Mesothelial cell of epicardium (in vitro differentiated cells): ENCODE measurements around the gene GIGYF2. TPM values are rescaled to one million over a fixed set of nuclear protein-coding genes. Genes with fewer than 3 reads are reported as not detected.
A peak's percentile ranks its signal among the peaks of the same experiment; 100 is the strongest.

Experiments
- DNase-seq, 2 experiments: peaks; one replicate each; pipeline ENCODE4 v3.0.0; 2021; ENCODE audit warnings: low spot score in 2 of 2; ENCODE audit not compliant: unreplicated experiment in 2 of 2
- H3K27ac Mint-ChIP-seq: 2 replicates; pipeline ENCODE4 v1.8.0; 2021; ENCODE audit warnings: mixed read lengths
- H3K27me3 Mint-ChIP-seq: 2 replicates; pipeline ENCODE4 v1.8.0; 2021; ENCODE audit warnings: low read depth, mixed read lengths
- H3K36me3 Mint-ChIP-seq: 2 replicates; pipeline ENCODE4 v1.8.0; 2021; ENCODE audit warnings: mixed read lengths
- H3K4me1 Mint-ChIP-seq: 2 replicates; pipeline ENCODE4 v1.8.0; 2021; ENCODE audit warnings: mixed read lengths
- H3K4me3 Mint-ChIP-seq: 2 replicates; pipeline ENCODE4 v1.8.0; 2021; ENCODE audit warnings: mild to moderate bottlenecking, moderate library complexity, mixed read lengths
- H3K9me3 Mint-ChIP-seq: 2 replicates; pipeline ENCODE4 v1.8.0; 2021; ENCODE audit warnings: mixed read lengths
- CTCF ChIP-seq: fragments of 200-600 bp; sonication (generic); IDR thresholded peaks from one replicate; pipeline ENCODE4 v1.5.0; 2021; ENCODE audit warnings: antibody characterized with exemption; ENCODE audit not compliant: unreplicated experiment
- total RNA-seq: library from RNA; stranded (reverse); gene quantifications from 3 replicates; pipeline ENCODE4 v1.2.1, GENCODE V29; 2021

GIGYF2 gene
- 75.3 to 78.8 TPM (median 76.9 TPM) in 3 replicates for total RNA-seq

GRCh38 chr2:232697059-232697806, at the start of gene GIGYF2:
Gene GIGYF2 (plus strand): TSS chr2:232697331. CDS start chr2:232735198, 37,867 bp downstream.
- DNase-seq, result peak; percentile 95 to 97
- Mint-ChIP-seq H3K4me1 (peaks cover 33% of the 10 kb centered on the region), H3K27me3 (no peaks in the 10 kb centered on the region), H3K36me3 (peaks cover 4% of the 10 kb centered on the region), H3K9me3 (peaks cover 7% of the 10 kb centered on the region), H3K27ac (peak within 1 kb of the TSS; percentile 98), H3K4me3 (peak within 1 kb of the TSS; percentile 96)
- no peak for TF ChIP-seq CTCF

- Mint-ChIP-seq H3K27ac (no peak overlapping the region), H3K4me1 (peaks cover 4% of the 10 kb centered on the region), H3K9me3 (no peaks in the 10 kb centered on the region), H3K36me3 (no peaks in the 10 kb centered on the region), H3K27me3 (no peaks in the 10 kb centered on the region), H3K4me3 (no peak overlapping the region)
- DNase-seq, result no peak
- TF ChIP-seq CTCF, result no peak
These were observed 48.1 kb upstream of the GIGYF2 start for GRCh38 chr2:232649033-232649432.

- H3K27ac Mint-ChIP-seq, result no peak overlapping the region
- H3K27me3 Mint-ChIP-seq, result no peaks in the 10 kb centered on the region
- H3K9me3 Mint-ChIP-seq, result no peaks in the 10 kb centered on the region
- no peak overlapping the region for H3K4me3 Mint-ChIP-seq
- no peak for TF ChIP-seq CTCF
- no peak for DNase-seq
- H3K4me1 Mint-ChIP-seq, result peaks cover 4% of the 10 kb centered on the region
- H3K36me3 Mint-ChIP-seq, result no peaks in the 10 kb centered on the region
These were observed 44.7 kb upstream of the GIGYF2 start for GRCh38 chr2:232652505-232652851.

- H3K36me3 Mint-ChIP-seq, result no peaks in the 10 kb centered on the region
- H3K9me3 Mint-ChIP-seq, result no peaks in the 10 kb centered on the region
- TF ChIP-seq CTCF, result no peak
- no peaks in the 10 kb centered on the region for H3K27me3 Mint-ChIP-seq
- H3K27ac Mint-ChIP-seq, result no peak overlapping the region
- no peak overlapping the region for H3K4me3 Mint-ChIP-seq
- DNase-seq, result no peak
- H3K4me1 Mint-ChIP-seq, result peaks cover 4% of the 10 kb centered on the region
These were observed 43.7 kb upstream of the GIGYF2 start for GRCh38 chr2:232653441-232653840.

- TF ChIP-seq CTCF, result no peak
- Mint-ChIP-seq H3K9me3 (no peaks in the 10 kb centered on the region), H3K36me3 (no peaks in the 10 kb centered on the region), H3K27ac (no peak overlapping the region), H3K4me3 (no peak overlapping the region), H3K27me3 (no peaks in the 10 kb centered on the region), H3K4me1 (peaks cover 4% of the 10 kb centered on the region)
- no peak for DNase-seq
These were observed 41.7 kb upstream of the GIGYF2 start for GRCh38 chr2:232655392-232655791.
